GM12891 (cell line): ENCODE data around the gene STBD1.

Experiments
- POLR2A ChIP-seq: IDR thresholded peaks from 2 replicates; pipeline ENCODE4 v1.6.1; 2011; ENCODE audit warnings: low read depth, low read length, control low read depth
- POLR2AphosphoS5 ChIP-seq: IDR thresholded peaks from 2 replicates; pipeline ENCODE4 v1.6.1; 2011; ENCODE audit warnings: low read depth, low read length, control low read depth
- TAF1 ChIP-seq: IDR thresholded peaks from 2 replicates; pipeline ENCODE4 v1.6.1; 2011; ENCODE audit warnings: low read depth, low read length, control low read depth

GRCh38 chr4:76342803-76343202 is 36.3 kb downstream of the STBD1 start:
- no peak for TF ChIP-seq POLR2AphosphoS5
- TF ChIP-seq POLR2A, result no peak
- no peak for TF ChIP-seq TAF1
